ENCODE measurements around the gene RCN2.

RCN2 gene

DNA sequence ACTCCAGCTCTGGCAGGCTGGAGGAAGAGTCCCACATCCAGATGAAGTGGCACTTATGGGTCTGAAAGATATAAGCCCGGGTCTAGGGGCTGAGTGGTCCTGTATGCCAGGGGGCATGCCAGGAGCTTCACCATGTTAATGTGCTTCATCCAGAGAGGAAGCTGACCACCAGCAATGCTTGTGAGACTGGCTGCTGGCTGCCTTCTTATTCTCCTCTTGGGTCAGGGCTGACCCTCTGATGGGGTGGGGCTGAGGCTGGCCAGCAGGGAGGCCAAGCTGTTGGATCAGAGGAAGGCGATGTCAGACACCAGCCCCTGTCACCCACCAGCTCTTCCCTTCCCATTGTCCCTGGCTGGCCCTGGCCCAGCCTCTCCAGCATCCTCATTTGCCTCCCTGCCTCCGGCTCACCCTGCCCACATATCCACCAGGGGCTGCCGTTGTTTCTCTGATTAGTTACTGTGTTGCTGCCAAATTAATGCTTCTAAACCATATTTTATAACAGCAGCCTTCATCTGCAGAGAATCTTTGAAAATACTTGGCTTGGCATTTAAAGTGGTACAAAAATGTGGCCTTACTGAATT, 43.0 kb downstream of the RCN2 start:
- Mint-ChIP-seq H3K27me3 (peaks cover 4 to 9% of the 10 kb centered on the region in 2 donors), H3K9me3 (peaks cover 3 to 4% of the 10 kb centered on the region in 2 donors), H3K4me1 (peaks cover 12% of the 10 kb centered on the region in 2 donors), H3K36me3 (peaks cover 0 to 2% of the 10 kb centered on the region in 2 donors), H3K4me3 (no peak overlapping the region), H3K27ac (no peak overlapping the region)
- ATAC-seq (replicated peaks) (no peak), DNase-seq (no peak)

GRCh38 chr15:76976141-76976540, 44.6 kb downstream of the RCN2 start:
- H3K4me3 Mint-ChIP-seq, result no peak overlapping the region
- H3K27me3 Mint-ChIP-seq, result peaks cover 4 to 9% of the 10 kb centered on the region in 2 donors

GRCh38 chr15:76976572-76977270, 45.2 kb downstream of the RCN2 start:
- H3K27ac Mint-ChIP-seq, result peak overlapping the region; percentile 33
- H3K27me3 Mint-ChIP-seq, result peaks cover 4 to 9% of the 10 kb centered on the region in 2 donors
- DNase-seq (no peak), ATAC-seq (replicated peaks) (peak; percentile 93 to 97)
- peaks cover 3 to 4% of the 10 kb centered on the region in 2 donors for H3K9me3 Mint-ChIP-seq
- no peak overlapping the region for H3K4me3 Mint-ChIP-seq
- H3K36me3 Mint-ChIP-seq, result peaks cover 0 to 2% of the 10 kb centered on the region in 2 donors
- peaks cover 12% of the 10 kb centered on the region in 2 donors for H3K4me1 Mint-ChIP-seq

More at GRCh38 chr15:76976141-76976540, 44.6 kb downstream of the RCN2 start:
- peaks cover 3 to 4% of the 10 kb centered on the region in 2 donors for H3K9me3 Mint-ChIP-seq
- H3K27ac Mint-ChIP-seq, result peak overlapping the region; percentile 42
- H3K4me1 Mint-ChIP-seq, result peaks cover 12% of the 10 kb centered on the region in 2 donors
- no peak for DNase-seq
- peaks cover 0 to 2% of the 10 kb centered on the region in 2 donors for H3K36me3 Mint-ChIP-seq
- no peak for ATAC-seq (replicated peaks)

DNA sequence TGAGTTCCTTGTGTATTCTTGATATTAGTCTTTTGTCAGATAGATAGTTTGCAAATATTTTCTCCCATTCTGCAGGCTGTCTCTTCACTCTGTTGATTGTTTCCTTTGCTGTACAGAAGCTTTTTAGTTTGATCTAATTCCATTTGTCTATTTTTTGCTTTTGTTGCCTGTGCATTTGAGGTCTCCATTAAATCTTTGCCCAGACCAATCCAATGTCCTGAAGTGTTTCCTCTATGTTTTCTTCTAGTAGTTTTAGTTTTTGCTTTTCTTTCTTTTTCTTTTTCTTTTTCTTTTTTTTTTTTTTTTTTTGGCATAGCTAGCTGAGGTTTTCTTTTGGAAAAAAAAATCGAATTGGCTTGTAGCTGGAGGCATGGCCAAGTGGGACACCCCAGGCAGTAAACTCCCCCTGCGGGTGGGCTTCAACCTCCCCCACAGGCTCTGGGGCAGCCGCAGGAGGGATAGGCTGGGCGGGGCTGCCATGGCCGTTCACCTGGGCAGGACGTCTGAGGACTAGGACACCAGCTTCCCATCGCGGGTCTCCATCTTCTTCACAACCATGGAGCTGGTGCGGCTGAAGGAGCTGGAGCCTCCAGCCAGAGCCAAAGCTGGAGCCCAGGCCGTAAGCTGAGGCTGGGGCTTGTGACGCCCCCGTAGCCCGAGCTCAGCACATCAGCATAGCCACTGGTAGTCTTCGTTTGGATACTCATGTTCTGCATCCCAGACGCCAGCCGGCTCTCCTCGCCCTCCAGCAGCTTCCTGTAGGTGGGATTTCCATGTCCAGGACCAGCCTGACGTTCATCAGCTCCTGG, 47.2 kb downstream of the RCN2 start:
- DNase-seq (no peak), ATAC-seq (replicated peaks) (no peak)
- H3K4me1 Mint-ChIP-seq, result peaks cover 10 to 17% of the 10 kb centered on the region in 2 donors
- peaks cover 4 to 19% of the 10 kb centered on the region in 2 donors for H3K27me3 Mint-ChIP-seq
- H3K4me3 Mint-ChIP-seq, result no peak overlapping the region
- peaks cover 3 to 4% of the 10 kb centered on the region in 2 donors for H3K9me3 Mint-ChIP-seq
- H3K36me3 Mint-ChIP-seq, result peaks cover 0 to 2% of the 10 kb centered on the region in 2 donors
- no peak overlapping the region for H3K27ac Mint-ChIP-seq

- no peak overlapping the region for H3K27ac Mint-ChIP-seq
- H3K4me1 Mint-ChIP-seq, result peaks cover 7 to 20% of the 10 kb centered on the region in 2 donors
- ATAC-seq (replicated peaks), result no peak
- H3K9me3 Mint-ChIP-seq, result peaks cover 3 to 4% of the 10 kb centered on the region in 2 donors
- peaks cover 0 to 2% of the 10 kb centered on the region in 2 donors for H3K36me3 Mint-ChIP-seq
- DNase-seq, result no peak
- peaks cover 4 to 19% of the 10 kb centered on the region in 2 donors for H3K27me3 Mint-ChIP-seq
- no peak overlapping the region for H3K4me3 Mint-ChIP-seq
Observed at GRCh38 chr15:76979331-76979925, 47.9 kb downstream of the RCN2 start.

GRCh38 chr15:76979996-76980520, 48.5 kb downstream of the RCN2 start:
- DNase-seq (no peak), ATAC-seq (replicated peaks) (no peak)
- peaks cover 3 to 4% of the 10 kb centered on the region in 2 donors for H3K9me3 Mint-ChIP-seq
- peaks cover 0 to 2% of the 10 kb centered on the region in 2 donors for H3K36me3 Mint-ChIP-seq
- peaks cover 4 to 15% of the 10 kb centered on the region in 2 donors for H3K27me3 Mint-ChIP-seq
- peaks cover 7 to 20% of the 10 kb centered on the region in 2 donors for H3K4me1 Mint-ChIP-seq
- H3K27ac Mint-ChIP-seq, result no peak overlapping the region
- H3K4me3 Mint-ChIP-seq, result no peak overlapping the region

GRCh38 chr15:76982356-76982755, 50.8 kb downstream of the RCN2 start:
- peaks cover 2 to 8% of the 10 kb centered on the region in 2 donors for H3K4me1 Mint-ChIP-seq
- peaks cover 0 to 2% of the 10 kb centered on the region in 2 donors for H3K36me3 Mint-ChIP-seq
- no peak for ATAC-seq (replicated peaks)
- H3K27ac Mint-ChIP-seq, result no peak overlapping the region
- peaks cover 3 to 4% of the 10 kb centered on the region in 2 donors for H3K9me3 Mint-ChIP-seq
- no peak overlapping the region for H3K4me3 Mint-ChIP-seq
- H3K27me3 Mint-ChIP-seq, result peaks cover 4 to 10% of the 10 kb centered on the region in 2 donors
- no peak for DNase-seq

DNA sequence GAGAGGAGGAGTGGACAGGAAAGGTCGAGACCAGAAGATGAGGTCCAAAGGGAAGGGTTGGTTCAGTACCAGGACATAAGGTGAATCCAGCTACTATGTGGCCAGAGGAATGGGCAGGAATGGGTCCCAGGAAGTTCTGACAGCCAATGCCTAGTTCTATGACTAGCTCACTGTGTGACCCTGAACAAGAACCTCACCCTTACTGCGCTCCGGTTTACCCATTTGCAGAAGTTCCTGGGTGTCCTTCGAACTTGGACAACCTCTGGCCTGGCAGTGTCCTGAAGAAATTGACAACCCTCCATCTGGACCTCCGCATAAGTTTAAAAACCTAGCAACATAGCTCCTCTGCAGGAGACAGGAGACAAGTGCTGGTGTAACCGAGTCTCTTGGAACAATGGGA, 51.2 kb downstream of the RCN2 start:
- H3K27me3 Mint-ChIP-seq, result peaks cover 4 to 10% of the 10 kb centered on the region in 2 donors
- ATAC-seq (replicated peaks) (no peak), DNase-seq (no peak)
- no peak overlapping the region for H3K27ac Mint-ChIP-seq
- peaks cover 0 to 1% of the 10 kb centered on the region in 2 donors for H3K36me3 Mint-ChIP-seq
- H3K4me3 Mint-ChIP-seq, result no peak overlapping the region
- peaks cover 3 to 11% of the 10 kb centered on the region in 2 donors for H3K4me1 Mint-ChIP-seq
- H3K9me3 Mint-ChIP-seq, result peaks cover 2 to 3% of the 10 kb centered on the region in 2 donors

- Mint-ChIP-seq H3K27me3 (peaks cover 0 to 10% of the 10 kb centered on the region in 2 donors), H3K27ac (no peak overlapping the region), H3K36me3 (no peaks in the 10 kb centered on the region), H3K4me1 (peaks cover 9 to 21% of the 10 kb centered on the region in 2 donors), H3K4me3 (no peak overlapping the region), H3K9me3 (no peaks in the 10 kb centered on the region)
- no peak for DNase-seq
- peak in 1 of 2 donors; percentile 14 for ATAC-seq (replicated peaks)
Observed at GRCh38 chr15:76983590-76984375, 52.2 kb downstream of the RCN2 start.

DNA sequence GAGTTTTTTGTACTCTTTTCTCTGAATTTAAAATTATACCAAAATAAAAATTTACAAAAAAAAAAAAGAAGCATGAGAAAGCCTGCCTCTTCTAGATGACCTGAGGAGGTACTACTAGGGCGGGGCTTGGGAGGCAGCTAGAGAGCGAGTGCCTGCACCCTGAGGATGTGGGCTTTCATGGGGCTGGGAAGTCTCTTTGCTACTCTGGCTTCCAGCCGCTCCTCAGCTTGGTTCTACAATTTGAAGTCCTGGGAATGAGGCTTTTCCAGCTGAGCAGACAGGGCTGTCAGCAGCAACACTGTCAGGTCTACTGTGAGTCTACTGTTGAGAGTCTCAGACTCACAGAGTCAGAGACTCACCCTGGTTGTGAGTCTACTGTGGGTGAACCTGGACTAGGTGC, 55.2 kb downstream of the RCN2 start:
- H3K4me3 Mint-ChIP-seq, result no peak overlapping the region
- ATAC-seq (replicated peaks), result no peak

DNA sequence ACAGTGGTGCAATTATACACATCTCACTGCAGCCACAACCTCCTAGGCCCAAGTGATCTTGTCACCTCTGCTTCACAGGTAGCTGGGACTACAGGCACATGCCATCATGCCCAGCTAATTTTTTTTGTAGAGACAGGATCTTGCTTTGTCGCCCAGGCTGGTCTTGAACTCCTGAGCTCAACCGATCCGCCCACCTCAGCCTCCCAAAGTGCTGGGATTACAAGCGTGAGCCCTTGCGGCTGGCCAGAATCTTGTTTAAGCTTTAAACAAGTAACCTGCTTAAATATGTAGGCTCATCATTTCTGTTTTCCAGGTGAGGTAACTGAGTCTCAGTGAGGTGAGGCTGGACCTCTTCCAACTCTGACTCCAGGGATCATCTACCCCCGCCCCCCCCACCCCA, 55.7 kb downstream of the RCN2 start:
- Mint-ChIP-seq H3K36me3 (no peaks in the 10 kb centered on the region), H3K27me3 (peaks cover 0 to 5% of the 10 kb centered on the region in 2 donors), H3K4me1 (peaks cover 31 to 49% of the 10 kb centered on the region in 2 donors), H3K9me3 (no peaks in the 10 kb centered on the region), H3K27ac (peak overlapping the region; percentile 37), H3K4me3 (no peak overlapping the region)
- no peak for DNase-seq
- no peak for ATAC-seq (replicated peaks)

More for the DNA sequence above, 55.2 kb downstream of the RCN2 start:
- no peaks in the 10 kb centered on the region for H3K9me3 Mint-ChIP-seq
- H3K4me1 Mint-ChIP-seq, result peaks cover 26 to 44% of the 10 kb centered on the region in 2 donors
- H3K27me3 Mint-ChIP-seq, result peaks cover 0 to 10% of the 10 kb centered on the region in 2 donors
- H3K36me3 Mint-ChIP-seq, result no peaks in the 10 kb centered on the region
- H3K27ac Mint-ChIP-seq, result no peak overlapping the region
- no peak for DNase-seq

DNA sequence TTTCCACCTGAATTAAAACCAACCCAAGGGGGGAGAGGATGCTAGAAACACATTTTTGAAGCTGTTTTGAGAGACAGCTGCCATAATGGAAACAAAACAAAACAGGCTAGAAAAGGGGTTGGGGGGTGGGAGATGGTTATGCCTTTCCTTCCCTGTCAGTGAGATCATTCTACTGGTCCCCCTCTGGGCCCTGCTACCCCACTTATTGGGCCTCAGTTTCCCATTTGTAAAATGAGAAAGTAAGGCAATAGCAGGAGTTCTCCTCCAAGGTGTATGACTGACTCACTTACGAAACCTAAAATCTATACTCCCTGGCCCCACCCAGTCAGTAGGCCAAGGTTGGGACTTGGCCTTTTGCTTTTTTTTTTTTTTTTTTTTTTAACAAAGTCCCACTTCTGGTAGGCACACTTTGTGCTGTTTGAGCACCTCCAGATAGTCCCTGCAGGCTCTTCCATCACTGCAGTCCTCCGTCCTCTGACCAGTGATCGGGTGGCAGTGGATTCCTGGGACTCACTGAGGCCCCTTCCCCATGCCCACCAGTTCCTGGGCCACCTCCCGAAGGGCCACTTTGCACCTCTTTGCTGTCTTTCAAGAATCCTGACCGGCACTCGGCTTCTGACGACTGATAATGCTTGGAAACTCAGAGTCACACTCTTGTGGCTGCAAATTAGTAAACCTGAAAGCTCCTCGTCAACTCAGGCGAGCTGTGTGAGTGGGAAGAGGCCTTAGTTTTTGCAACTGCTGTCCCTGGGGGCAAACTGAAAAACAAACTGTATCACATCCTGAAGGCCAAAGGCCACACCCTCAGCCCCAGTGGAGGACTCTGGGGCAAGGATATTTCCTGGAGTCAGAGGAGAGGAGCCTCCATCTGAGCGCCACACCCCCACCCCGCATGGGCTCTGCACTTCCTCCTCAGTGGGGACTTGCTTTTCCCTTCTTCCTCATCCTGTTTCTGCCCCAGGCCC, 56.6 kb downstream of the RCN2 start:
- Mint-ChIP-seq H3K27me3 (no peaks in the 10 kb centered on the region), H3K36me3 (no peaks in the 10 kb centered on the region), H3K27ac (peak overlapping the region; percentile 98), H3K9me3 (no peaks in the 10 kb centered on the region), H3K4me3 (peak overlapping the region; percentile 80), H3K4me1 (peaks cover 36 to 55% of the 10 kb centered on the region in 2 donors)
- ATAC-seq (replicated peaks) (peak; percentile 91 to 92), DNase-seq (peak; percentile 85)
